ENCODE data around the gene CDH26.

GRCh38 chr20:59993736-59994430, 35.7 kb downstream of the CDH26 start:
- no peak for TF ChIP-seq EZH2 (IDR thresholded peaks at IDR 0.05; ENCODE audit: borderline replicate concordance, low read depth, low read length, severe bottlenecking)
- TF ChIP-seq CTCF (IDR thresholded peaks at IDR 0.05; ENCODE audit: borderline replicate concordance, extremely low read depth, low read length, poor library complexity, severe bottlenecking), result no peak

Data from DND-41 (cell line).